Esophagus squamous epithelium (tissue), 4 donors: ENCODE results near the gene CIT.

Source experiments
- POLR2A ChIP-seq, 4 donors: fragments of 450-650 bp; IDR thresholded peaks; one replicate each; pipeline ENCODE4 v1.6.1; 2017; ENCODE audit warnings: antibody characterized with exemption in 4 of 4, mild to moderate bottlenecking in 4 of 4, moderate library complexity in 3 of 4
- TF ChIP-seq, protein P1 (sequence below), 6 experiments: fragments of 450-650 bp in 4 of 6; fragments of 200-600 bp in 2 of 6; sonication (generic) in 2 of 6; IDR thresholded peaks; one replicate each; pipeline ENCODE4 v1.5.1; 2016 to 2019; ENCODE audit warnings: antibody characterized with exemption in 6 of 6, mild to moderate bottlenecking in 4 of 6, moderate library complexity in 4 of 6

DNA sequence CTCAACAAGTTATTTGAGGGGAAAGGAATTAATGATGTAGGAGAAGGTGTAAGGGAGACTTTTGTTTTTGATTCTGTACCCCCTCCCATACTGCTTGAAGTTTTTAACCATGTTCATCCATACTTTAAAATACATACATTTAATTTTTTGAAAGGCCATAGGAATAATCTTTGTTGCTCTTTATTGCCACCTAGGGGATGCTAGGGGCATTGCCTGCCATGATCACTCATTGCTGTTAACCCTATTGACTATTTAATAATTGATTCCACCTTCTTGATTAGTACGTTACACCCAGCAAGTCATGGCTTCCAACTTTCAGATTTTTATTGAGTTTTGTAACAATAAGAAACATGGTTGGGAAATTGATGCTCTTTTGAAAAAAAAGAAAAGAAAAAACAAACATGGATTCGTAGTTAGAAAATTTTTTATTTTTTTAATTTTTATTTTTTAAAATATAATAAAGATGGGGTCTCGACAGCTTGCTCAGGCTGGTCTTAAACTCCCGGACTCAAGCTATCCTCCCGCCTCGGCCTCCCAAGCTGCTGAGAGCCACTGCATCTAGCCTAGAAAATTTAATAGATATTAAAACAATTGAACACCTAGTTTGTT lies 217.7 kb downstream of the CIT start:
- TF ChIP-seq, protein P1, sequence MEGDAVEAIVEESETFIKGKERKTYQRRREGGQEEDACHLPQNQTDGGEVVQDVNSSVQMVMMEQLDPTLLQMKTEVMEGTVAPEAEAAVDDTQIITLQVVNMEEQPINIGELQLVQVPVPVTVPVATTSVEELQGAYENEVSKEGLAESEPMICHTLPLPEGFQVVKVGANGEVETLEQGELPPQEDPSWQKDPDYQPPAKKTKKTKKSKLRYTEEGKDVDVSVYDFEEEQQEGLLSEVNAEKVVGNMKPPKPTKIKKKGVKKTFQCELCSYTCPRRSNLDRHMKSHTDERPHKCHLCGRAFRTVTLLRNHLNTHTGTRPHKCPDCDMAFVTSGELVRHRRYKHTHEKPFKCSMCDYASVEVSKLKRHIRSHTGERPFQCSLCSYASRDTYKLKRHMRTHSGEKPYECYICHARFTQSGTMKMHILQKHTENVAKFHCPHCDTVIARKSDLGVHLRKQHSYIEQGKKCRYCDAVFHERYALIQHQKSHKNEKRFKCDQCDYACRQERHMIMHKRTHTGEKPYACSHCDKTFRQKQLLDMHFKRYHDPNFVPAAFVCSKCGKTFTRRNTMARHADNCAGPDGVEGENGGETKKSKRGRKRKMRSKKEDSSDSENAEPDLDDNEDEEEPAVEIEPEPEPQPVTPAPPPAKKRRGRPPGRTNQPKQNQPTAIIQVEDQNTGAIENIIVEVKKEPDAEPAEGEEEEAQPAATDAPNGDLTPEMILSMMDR (IDR thresholded peaks at IDR 0.05) = peak; percentile 56 to 91 (median 78)
- TF ChIP-seq POLR2A (IDR thresholded peaks at IDR 0.05) = no peak
